B cell (primary cell): Measurements from ENCODE around the gene UBA3. TPM values are rescaled to one million over a fixed set of nuclear protein-coding genes. Genes with fewer than 3 reads are reported as not detected.

Source experiments
- ATAC-seq: fragments of 200-7000 bp; cut with Tn5 transposase; one replicate; pipeline ENCODE4 v1.10.0; 2021; ENCODE audit warnings: low read depth, mild to moderate bottlenecking, moderate number of reproducible peaks, moderate library complexity
- CTCF ChIA-PET: fragments of 350-600 bp; sonication (Branson Sonifier 250); formaldehyde crosslinking; loops from one replicate; lab custom pipeline; 2021; ENCODE audit warnings: antibody characterized with exemption, inconsistent platforms; lab: Charles Lee
- POLR2A ChIA-PET: fragments of 350-600 bp; sonication (Branson Sonifier 250); formaldehyde crosslinking; loops from one replicate; lab custom pipeline; 2021; ENCODE audit warnings: antibody characterized with exemption; lab: Charles Lee
- DNase-seq: peaks from one replicate; pipeline ENCODE4 v3.0.0; 2013
- H2AFZ ChIP-seq: 2 replicates; pipeline ENCODE4 v1.6.1; 2012; ENCODE audit warnings: mild to moderate bottlenecking, low read depth, low read length; ENCODE audit not compliant: insufficient read depth, poor library complexity, severe bottlenecking
- H3K27ac ChIP-seq, 2 donors: 1 replicate in 1 of 2; 2 replicates in 1 of 2; pipeline ENCODE4 v1.5.1; 2012 to 2013; ENCODE audit warnings: low read length in 2 of 2, mild to moderate bottlenecking in 2 of 2, moderate library complexity in 1 of 2
- H3K27me3 ChIP-seq, 4 experiments: fragments of 200-600 bp in 1 of 4; sonication (generic) in 1 of 4; replicated peaks in 1 of 4; 1 replicate in 2 of 4; 2 replicates in 2 of 4; pipeline versions ENCODE4 v1.6.1 to v1.7.0; 2013 to 2016; ENCODE audit warnings: low read length in 3 of 4, mild to moderate bottlenecking in 2 of 4, mixed read lengths in 1 of 4, moderate library complexity in 1 of 4; ENCODE audit not compliant: insufficient read depth in 4 of 4, control insufficient read depth in 3 of 4; ENCODE audit errors: control extremely low read depth in 1 of 4
- H3K36me3 ChIP-seq, 2 experiments: replicated peaks in 1 of 2; 1 replicate in 1 of 2; 2 replicates in 1 of 2; pipeline versions ENCODE4 v1.6.1 to v1.7.1; 2013; ENCODE audit warnings: low read length in 1 of 2; ENCODE audit not compliant: insufficient read depth in 2 of 2, control insufficient read depth in 1 of 2; ENCODE audit errors: control extremely low read depth in 1 of 2, extremely low read depth in 1 of 2
- H3K4me1 ChIP-seq, 2 donors: fragments of 200-600 bp in 1 of 2; sonication (generic) in 1 of 2; 1 replicate in 1 of 2; 2 replicates in 1 of 2; pipeline versions ENCODE4 v1.5.1 to v1.6.1; 2013 to 2017; ENCODE audit warnings: low read length in 2 of 2; ENCODE audit not compliant: control insufficient read depth in 2 of 2, insufficient read depth in 2 of 2
- H3K4me2 ChIP-seq: replicated peaks from 2 replicates; pipeline ENCODE3; 2012; ENCODE audit warnings: mild to moderate bottlenecking, low read depth, low read length; ENCODE audit not compliant: poor library complexity, severe bottlenecking
- H3K4me3 ChIP-seq, 5 experiments: fragments of 200-600 bp in 1 of 5; sonication (generic) in 1 of 5; 1 replicate in 3 of 5; 2 replicates in 2 of 5; pipeline versions ENCODE4 v1.5.1 to v1.7.0; 2011 to 2016; ENCODE audit warnings: low read length in 4 of 5, mild to moderate bottlenecking in 4 of 5, low read depth in 2 of 5, control low read depth in 1 of 5, moderate library complexity in 1 of 5; ENCODE audit not compliant: insufficient read depth in 1 of 5; ENCODE audit errors: control extremely low read depth in 1 of 5, extremely low read depth in 1 of 5
- H3K79me2 ChIP-seq: fragments of 200-600 bp; sonication (generic); one replicate; pipeline ENCODE4 v1.6.0; 2016; ENCODE audit warnings: low read length; ENCODE audit not compliant: control insufficient read depth, insufficient read depth
- H3K9ac ChIP-seq: fragments of 200-600 bp; sonication (generic); 2 replicates; pipeline ENCODE4 v1.6.1; 2017; ENCODE audit warnings: mild to moderate bottlenecking, low read length, moderate library complexity
- H3K9me3 ChIP-seq, 3 donors: one replicate each; pipeline versions ENCODE4 v1.6.1 to v1.7.1; 2013; ENCODE audit warnings: low read length in 2 of 3; ENCODE audit not compliant: control insufficient read depth in 2 of 3, insufficient read depth in 1 of 3; ENCODE audit errors: control extremely low read depth in 1 of 3
- H4K20me1 ChIP-seq: 2 replicates; pipeline ENCODE4 v1.6.0; 2012; ENCODE audit warnings: mild to moderate bottlenecking, low read length; ENCODE audit not compliant: insufficient read depth, control insufficient read depth, poor library complexity, severe bottlenecking
- H3K27ac Mint-ChIP-seq: one replicate; pipeline ENCODE4 v1.8.0; 2021; ENCODE audit warnings: mixed read lengths
- H3K27me3 Mint-ChIP-seq: one replicate; pipeline ENCODE4 v1.8.0; 2021; ENCODE audit warnings: mixed read lengths
- H3K4me1 Mint-ChIP-seq: one replicate; pipeline ENCODE4 v1.8.0; 2021; ENCODE audit warnings: mixed read lengths
- H3K4me3 Mint-ChIP-seq: one replicate; pipeline ENCODE4 v1.8.0; 2021; ENCODE audit warnings: mixed read lengths
- H3K9me3 Mint-ChIP-seq: one replicate; pipeline ENCODE4 v1.8.0; 2022; ENCODE audit warnings: mixed read lengths; ENCODE audit not compliant: insufficient read depth
- CTCF ChIP-seq: fragments of 200-600 bp; IDR thresholded peaks from one replicate; pipeline ENCODE4 v1.8.0; 2022; ENCODE audit warnings: antibody characterized with exemption, mild to moderate bottlenecking
- EZH2 ChIP-seq: IDR thresholded peaks from 2 replicates; pipeline ENCODE4 v1.6.1; 2012; ENCODE audit warnings: borderline replicate concordance, low read depth, mild to moderate bottlenecking, moderate library complexity, low read length; ENCODE audit not compliant: insufficient read depth, poor library complexity, severe bottlenecking
- WGBS: methylation state at CpG from one replicate; pipeline ENCODE4 v1.1.5; 2013; ENCODE audit warnings: missing lambda C conversion rate; ENCODE audit not compliant: insufficient coverage; 5-methylcytosine and 5-hydroxymethylcytosine counted together
- intact Hi-C: fragments of 100-400 bp; cut with micrococcal nuclease; formaldehyde crosslinking; loops from one replicate; pipeline ENCODE4 v1.10.0; 2022
- polyA plus RNA-seq: library from polyadenylated mRNA; depleted of rRNA; stranded (reverse); fragments of >200 nt; gene quantifications from 2 replicates; pipeline ENCODE4 v1.2.3, GENCODE V29; 2012
- total RNA-seq, 2 donors: library from RNA; stranded (reverse); fragments of 120-200 nt in 1 of 2; gene quantifications; 1 replicate in 1 of 2; 2 replicates in 1 of 2; pipeline versions ENCODE4 v1.2.3 to v1.2.4, GENCODE V29; 2013 to 2022

UBA3 gene
- total and polyA plus RNA-seq, 2 donors (not counting 1 experiment from before 2014, with no cell fraction given): 42.2 to 99.8 TPM

- Histone ChIP-seq H2AFZ (no peak overlapping the region), H3K4me3 (no peak overlapping the region), H3K4me2 (no peak overlapping the region), H3K4me1 (no peaks in the 10 kb centered on the region), H3K9me3 (no peaks in the 10 kb centered on the region), H3K27me3 (no peaks in the 10 kb centered on the region), H4K20me1 (no peaks in the 10 kb centered on the region), H3K79me2 (no peaks in the 10 kb centered on the region), H3K27ac (no peak overlapping the region), H3K9ac (no peak overlapping the region), H3K36me3 (no peaks in the 10 kb centered on the region)
- 85% methylated on average over 4 of the region's 8 CpGs for WGBS
- Mint-ChIP-seq H3K4me1 (peaks cover 5% of the 10 kb centered on the region), H3K27me3 (peaks cover 8% of the 10 kb centered on the region), H3K27ac (no peak overlapping the region), H3K4me3 (no peak overlapping the region), H3K9me3 (no peaks in the 10 kb centered on the region)
- no peak for DNase-seq
- CTCF ChIA-PET: interaction anchor here (0.7 to 3.8 kb wide), 16 partner anchors 10 to 191 kb away, joined by 3 to 25 read pairs (median 4); partner anchors contain the start of gene EOGT
- intact Hi-C loops: loop anchor here (1.0 to 5.0 kb wide), 2 partner anchors 40 to 184 kb away; partner anchors contain the start of genes ARL6IP5 and UBA3
- no peak for ATAC-seq
- POLR2A ChIA-PET: no interaction called here
- TF ChIP-seq EZH2 (no peak), CTCF (no peak)
Observed at GRCh38 chr3:69121950-69122349, 41.8 kb upstream of the UBA3 start.

- H3K9me3 ChIP-seq: no peaks in the 10 kb centered on the region
- no peaks in the 10 kb centered on the region for H3K4me1 ChIP-seq
- Mint-ChIP-seq H3K27me3 (peaks cover 5% of the 10 kb centered on the region), H3K9me3 (no peaks in the 10 kb centered on the region), H3K27ac (no peak overlapping the region), H3K4me3 (no peak overlapping the region), H3K4me1 (peaks cover 5% of the 10 kb centered on the region)
- no peaks in the 10 kb centered on the region for H3K27me3 ChIP-seq
- H3K79me2 ChIP-seq: no peaks in the 10 kb centered on the region
- H3K27ac ChIP-seq: no peak overlapping the region
- H3K4me2 ChIP-seq: no peak overlapping the region
- intact Hi-C loops: loop anchor here (1.0 to 5.0 kb wide), 2 partner anchors 39 to 185 kb away; partner anchors contain the start of genes ARL6IP5 and UBA3
- no peak overlapping the region for H3K4me3 ChIP-seq
- ATAC-seq: no peak
- H3K36me3 ChIP-seq: no peaks in the 10 kb centered on the region
- no peak overlapping the region for H2AFZ ChIP-seq
- POLR2A ChIA-PET: interaction anchor here (0.9 kb wide), 1 partner anchor 37 kb away, joined by 3 read pairs; the partner anchor contains the start of gene ARL6IP5
- no peaks in the 10 kb centered on the region for H4K20me1 ChIP-seq
- H3K9ac ChIP-seq: no peak overlapping the region
- DNase-seq: no peak
- 100% methylated on average over 3 of the region's 6 CpGs for WGBS
- TF ChIP-seq CTCF: no peak
- no peak for TF ChIP-seq EZH2
- CTCF ChIA-PET: interaction anchor here (0.6 to 3.8 kb wide), 27 partner anchors 8 to 305 kb away, joined by 3 to 25 read pairs (median 4); partner anchors contain the start of genes ARL6IP5, EOGT and TMF1
Observed at GRCh38 chr3:69121513-69121912, 41.3 kb upstream of the UBA3 start.
